ENCODE results near the gene LRR1.
A peak's percentile ranks its signal among the peaks of the same experiment; 100 is the strongest.
"Not testable (repeated sequence)": the region's sequence is repeated elsewhere in the genome, so short reads cannot be mapped to it uniquely, and the experiment has no call there.

LRR1 gene

GRCh38 chr14:49586673-49587460 is 11.9 kb upstream of the LRR1 start:
- DNase-seq = peak; percentile 73

- no peak for DNase-seq
Observed at GRCh38 chr14:49589387-49589786, 9.4 kb upstream of the LRR1 start.

- DNase-seq = no peak
Observed at GRCh38 chr14:49593016-49593415, 5.7 kb upstream of the LRR1 start.

GRCh38 chr14:49594347-49595091 is 4.2 kb upstream of the LRR1 start:
- DNase-seq = no peak

GRCh38 chr14:49598189-49598484 is 603 bp upstream of the LRR1 start:
- DNase-seq = no peak

GRCh38 chr14:49607583-49607982 is 8.8 kb downstream of the LRR1 start:
- DNase-seq = no peak

GRCh38 chr14:49612251-49612650 is 13.5 kb downstream of the LRR1 start:
- no peak for DNase-seq

GRCh38 chr14:49612671-49613070 is 13.9 kb downstream of the LRR1 start:
- no peak for DNase-seq

GRCh38 chr14:49614196-49614595 is 15.5 kb downstream of the LRR1 start:
- no peak for DNase-seq

GRCh38 chr14:49615776-49616175 is 17.0 kb downstream of the LRR1 start:
- DNase-seq = no peak

- no peak for DNase-seq
Observed at GRCh38 chr14:49617852-49618519, 19.2 kb downstream of the LRR1 start.

GRCh38 chr14:49619273-49619672 is 20.5 kb downstream of the LRR1 start:
- DNase-seq = not testable (repeated sequence)

- DNase-seq = no peak
Observed at GRCh38 chr14:49619730-49620129, 21.0 kb downstream of the LRR1 start.

GRCh38 chr14:49620182-49621113 is 21.7 kb downstream of the LRR1 start, which contains the start of the genes MGAT2 and RPL36AL:
MGAT2 (plus strand) TSS chr14:49620799; CDS start chr14:49621269, 470 bp downstream.
RPL36AL (minus strand) TSS chr14:49620626; CDS start chr14:49619104, 1,522 bp downstream.
- DNase-seq = peak; percentile 94

- peak; percentile 67 for DNase-seq
Observed at GRCh38 chr14:49621114-49621881, 22.6 kb downstream of the LRR1 start.

GRCh38 chr14:49622022-49622607 is 23.4 kb downstream of the LRR1 start:
- no peak for DNase-seq

GRCh38 chr14:49623387-49623786 is 24.6 kb downstream of the LRR1 start:
- DNase-seq = no peak

GRCh38 chr14:49623941-49624839 is 25.4 kb downstream of the LRR1 start:
- DNase-seq = no peak

- DNase-seq = peak; percentile 96
Observed at GRCh38 chr14:49633640-49634546, 35.2 kb downstream of the LRR1 start.
